ENCODE results near the gene DCBLD1. TPM values are rescaled to one million over a fixed set of nuclear protein-coding genes. Genes with fewer than 3 reads are reported as not detected.

DCBLD1 gene
- total and polyA plus RNA-seq, 2 of the 13 experiments (the other 11 are each of a cell fraction or from before 2014, with no cell fraction given), result 23.2 to 41.5 TPM

GRCh38 chr6:117481278-117481925 lies 1.1 kb upstream of the DCBLD1 start (continued):
- TF ChIP-seq STAT5B (CRISPR knock-in tag; IDR thresholded peaks at IDR 0.05), result no peak
- no peak for TF ChIP-seq AGO2 (optimal IDR thresholded peaks at IDR 0.05; ENCODE audit: low read depth, low read length)
- no peak for TF ChIP-seq ZUFSP (CRISPR knock-in tag; IDR thresholded peaks at IDR 0.05; ENCODE audit: borderline replicate concordance)
- TF ChIP-seq ZBTB44 (CRISPR knock-in tag; IDR thresholded peaks at IDR 0.05), result peak; percentile 69; the same call in 1 of the 2 replicates
- TF ChIP-seq ZNF737 (CRISPR knock-in tag; IDR thresholded peaks at IDR 0.05; ENCODE audit: borderline replicate concordance), result no peak
- no peak for TF ChIP-seq RFXANK (CRISPR knock-in tag; IDR thresholded peaks at IDR 0.05)
- 0 out of 2 replicates have a peak, but pooled peaks have one; percentile 9 for TF ChIP-seq ESRRA (CRISPR knock-in tag; IDR thresholded peaks at IDR 0.05; ENCODE audit: low read depth)
- 0 out of 2 replicates have a peak, but pooled peaks have one; percentile 69 for TF ChIP-seq ZNF275 (CRISPR knock-in tag; IDR thresholded peaks at IDR 0.05; ENCODE audit: borderline replicate concordance)
- TF ChIP-seq ZNF503 (CRISPR knock-in tag; IDR thresholded peaks at IDR 0.05), result peak; percentile 53; the same call in 1 of the 2 replicates
- peak; percentile 55; the same call in 1 of the 2 replicates for TF ChIP-seq ZNF83 (CRISPR knock-in tag; IDR thresholded peaks at IDR 0.05; ENCODE audit: borderline replicate concordance)
- no peak for TF ChIP-seq ZFP62 (CRISPR knock-in tag; IDR thresholded peaks at IDR 0.05)
- peak; percentile 93 for TF ChIP-seq KDM2A (CRISPR knock-in tag; IDR thresholded peaks at IDR 0.05; ENCODE audit: borderline replicate concordance, low read depth)
- TF ChIP-seq SUZ12 (IDR thresholded peaks at IDR 0.05; ENCODE audit: low read depth, low read length), result no peak
- TF ChIP-seq ZNF331 (CRISPR knock-in tag; IDR thresholded peaks at IDR 0.05), result peak; percentile 96
- TF ChIP-seq ZNF281 (CRISPR knock-in tag; IDR thresholded peaks at IDR 0.05; ENCODE audit: borderline replicate concordance), result peak; percentile 50; the same call in 1 of the 2 replicates
- peak; percentile 77; the same call in 1 of the 2 replicates for TF ChIP-seq MEIS2 (CRISPR knock-in tag; IDR thresholded peaks at IDR 0.05)
